ENCODE measurements around the gene TUBGCP2. TPM values are rescaled to one million over a fixed set of nuclear protein-coding genes. Genes with fewer than 3 reads are reported as not detected.

Gene TUBGCP2
- total RNA-seq, 1 experiment from 2014 or later, result 21.4 TPM

DNA sequence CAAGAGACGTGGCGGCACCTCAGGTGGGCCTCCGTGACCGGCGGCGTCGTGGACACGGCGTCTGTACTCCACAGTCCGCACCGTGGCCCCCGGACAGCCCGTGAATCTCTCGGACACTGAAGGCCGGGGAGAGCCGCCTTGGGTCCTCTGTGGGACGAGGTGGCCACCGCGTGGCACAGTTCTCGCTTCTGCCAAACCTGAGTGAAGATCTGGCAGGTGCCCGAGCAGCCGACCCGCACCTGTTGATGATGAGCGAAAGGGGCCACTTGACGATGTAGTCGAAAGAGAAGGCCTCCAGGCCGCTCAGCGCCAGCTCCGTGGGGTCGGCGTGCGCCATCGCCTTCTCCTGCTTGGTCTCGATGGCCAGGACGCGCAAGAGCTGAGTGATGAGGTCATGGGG, 23.5 kb downstream of the TUBGCP2 start:
- Histone ChIP-seq H3K9me2 (replicated peaks; ENCODE audit: insufficient read depth, low read length) (no peaks in the 10 kb centered on the region), H3K4me3 (ENCODE audit: low read length) (no peak overlapping the region), H3K27ac (ENCODE audit: low read length) (no peak overlapping the region), H3K36me3 (ENCODE audit: insufficient read depth, low read length) (no peaks in the 10 kb centered on the region), H3K79me2 (ENCODE audit: low read length) (no peaks in the 10 kb centered on the region), H3K4me1 (ENCODE audit: low read length) (no peaks in the 10 kb centered on the region), H3K27me3 (ENCODE audit: low read length) (no peaks in the 10 kb centered on the region), H4K20me1 (ENCODE audit: insufficient read depth, low read depth, low read length) (no peaks in the 10 kb centered on the region), H3K9me3 (ENCODE audit: low read length) (no peaks in the 10 kb centered on the region), H2AFZ (ENCODE audit: low read length) (no peak overlapping the region), H3K9ac (ENCODE audit: low read length) (no peak overlapping the region), H3K4me2 (ENCODE audit: low read depth, low read length, poor library complexity, severe bottlenecking) (no peak overlapping the region)
- no peak for DNase-seq

- Histone ChIP-seq H3K4me3 (ENCODE audit: low read length) (no peak overlapping the region), H4K20me1 (ENCODE audit: insufficient read depth, low read depth, low read length) (no peaks in the 10 kb centered on the region)
Measured at GRCh38 chr10:133283931-133284330, 24.7 kb downstream of the TUBGCP2 start.

GRCh38 chr10:133282846-133283390, 25.8 kb downstream of the TUBGCP2 start:
- Histone ChIP-seq H3K4me1 (ENCODE audit: low read length) (no peaks in the 10 kb centered on the region), H3K36me3 (ENCODE audit: insufficient read depth, low read length) (no peaks in the 10 kb centered on the region), H3K9ac (ENCODE audit: low read length) (no peak overlapping the region), H2AFZ (ENCODE audit: low read length) (no peak overlapping the region), H3K4me3 (ENCODE audit: low read length) (no peak overlapping the region), H3K9me2 (replicated peaks; ENCODE audit: insufficient read depth, low read length) (no peaks in the 10 kb centered on the region), H3K79me2 (ENCODE audit: low read length) (no peaks in the 10 kb centered on the region), H3K9me3 (ENCODE audit: low read length) (no peaks in the 10 kb centered on the region), H3K4me2 (ENCODE audit: low read depth, low read length, poor library complexity, severe bottlenecking) (no peak overlapping the region), H3K27me3 (ENCODE audit: low read length) (no peaks in the 10 kb centered on the region), H4K20me1 (ENCODE audit: insufficient read depth, low read depth, low read length) (0 out of 2 replicates have a peak, but pooled peaks cover 5% of the 10 kb centered on the region), H3K27ac (ENCODE audit: low read length) (no peak overlapping the region)
- DNase-seq, result no peak

More at GRCh38 chr10:133283931-133284330, 24.7 kb downstream of the TUBGCP2 start:
- Histone ChIP-seq H3K27ac (ENCODE audit: low read length) (no peak overlapping the region), H3K9me3 (ENCODE audit: low read length) (no peaks in the 10 kb centered on the region), H2AFZ (ENCODE audit: low read length) (no peak overlapping the region), H3K79me2 (ENCODE audit: low read length) (no peaks in the 10 kb centered on the region), H3K27me3 (ENCODE audit: low read length) (no peaks in the 10 kb centered on the region), H3K4me1 (ENCODE audit: low read length) (no peaks in the 10 kb centered on the region), H3K9me2 (replicated peaks; ENCODE audit: insufficient read depth, low read length) (no peaks in the 10 kb centered on the region), H3K4me2 (ENCODE audit: low read depth, low read length, poor library complexity, severe bottlenecking) (no peak overlapping the region), H3K36me3 (ENCODE audit: insufficient read depth, low read length) (no peaks in the 10 kb centered on the region), H3K9ac (ENCODE audit: low read length) (no peak overlapping the region)
- no peak for DNase-seq

GRCh38 chr10:133281628-133282372, 26.9 kb downstream of the TUBGCP2 start:
- Histone ChIP-seq H3K27ac (ENCODE audit: low read length) (no peak overlapping the region), H3K27me3 (ENCODE audit: low read length) (no peaks in the 10 kb centered on the region), H3K79me2 (ENCODE audit: low read length) (no peaks in the 10 kb centered on the region), H3K9me3 (ENCODE audit: low read length) (no peaks in the 10 kb centered on the region), H3K36me3 (ENCODE audit: insufficient read depth, low read length) (no peaks in the 10 kb centered on the region), H3K9me2 (replicated peaks; ENCODE audit: insufficient read depth, low read length) (no peaks in the 10 kb centered on the region), H4K20me1 (ENCODE audit: insufficient read depth, low read depth, low read length) (0 out of 2 replicates have a peak, but pooled peaks cover 5% of the 10 kb centered on the region), H3K9ac (ENCODE audit: low read length) (no peak overlapping the region), H3K4me3 (ENCODE audit: low read length) (no peak overlapping the region), H3K4me1 (ENCODE audit: low read length) (peaks cover 2% of the 10 kb centered on the region; the same call in 1 of the 2 replicates), H2AFZ (ENCODE audit: low read length) (no peak overlapping the region), H3K4me2 (ENCODE audit: low read depth, low read length, poor library complexity, severe bottlenecking) (no peak overlapping the region)
- no peak for DNase-seq

DNA sequence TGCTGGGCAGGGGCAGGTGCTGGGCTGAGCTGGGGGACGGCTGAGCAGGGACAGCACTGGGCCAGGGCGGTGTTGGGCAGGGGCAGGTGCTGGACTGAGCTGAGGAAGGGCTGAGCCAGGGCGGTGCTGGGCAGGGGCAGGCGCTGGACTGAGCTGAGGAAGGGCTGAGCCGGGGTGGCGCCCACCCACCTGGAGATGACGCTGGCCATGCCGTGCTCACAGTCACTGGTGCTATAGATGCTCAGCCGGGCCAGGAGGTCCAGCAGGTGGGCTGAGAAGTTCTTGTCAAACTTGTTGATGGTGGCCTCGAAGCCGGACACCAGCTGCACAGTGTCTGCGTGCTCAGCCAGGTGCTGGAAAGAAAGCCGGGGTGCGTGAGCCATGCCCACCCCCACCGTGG, 27.6 kb downstream of the TUBGCP2 start:
- no peak for DNase-seq
- H4K20me1 ChIP-seq (ENCODE audit: insufficient read depth, low read depth, low read length), result peaks cover 10% of the 10 kb centered on the region; the same call in 1 of the 2 replicates
- H3K9ac ChIP-seq (ENCODE audit: low read length), result no peak overlapping the region
- H3K27ac ChIP-seq (ENCODE audit: low read length), result no peak overlapping the region
- no peaks in the 10 kb centered on the region for H3K9me3 ChIP-seq (ENCODE audit: low read length)
- H3K4me3 ChIP-seq (ENCODE audit: low read length), result no peak overlapping the region
- H3K4me1 ChIP-seq (ENCODE audit: low read length), result peaks cover 9% of the 10 kb centered on the region
- no peaks in the 10 kb centered on the region for H3K36me3 ChIP-seq (ENCODE audit: insufficient read depth, low read length)
- H3K9me2 ChIP-seq (replicated peaks; ENCODE audit: insufficient read depth, low read length), result no peaks in the 10 kb centered on the region
- no peak overlapping the region for H2AFZ ChIP-seq (ENCODE audit: low read length)
- H3K79me2 ChIP-seq (ENCODE audit: low read length), result no peaks in the 10 kb centered on the region
- no peaks in the 10 kb centered on the region for H3K27me3 ChIP-seq (ENCODE audit: low read length)
- H3K4me2 ChIP-seq (ENCODE audit: low read depth, low read length, poor library complexity, severe bottlenecking), result no peak overlapping the region

DNA sequence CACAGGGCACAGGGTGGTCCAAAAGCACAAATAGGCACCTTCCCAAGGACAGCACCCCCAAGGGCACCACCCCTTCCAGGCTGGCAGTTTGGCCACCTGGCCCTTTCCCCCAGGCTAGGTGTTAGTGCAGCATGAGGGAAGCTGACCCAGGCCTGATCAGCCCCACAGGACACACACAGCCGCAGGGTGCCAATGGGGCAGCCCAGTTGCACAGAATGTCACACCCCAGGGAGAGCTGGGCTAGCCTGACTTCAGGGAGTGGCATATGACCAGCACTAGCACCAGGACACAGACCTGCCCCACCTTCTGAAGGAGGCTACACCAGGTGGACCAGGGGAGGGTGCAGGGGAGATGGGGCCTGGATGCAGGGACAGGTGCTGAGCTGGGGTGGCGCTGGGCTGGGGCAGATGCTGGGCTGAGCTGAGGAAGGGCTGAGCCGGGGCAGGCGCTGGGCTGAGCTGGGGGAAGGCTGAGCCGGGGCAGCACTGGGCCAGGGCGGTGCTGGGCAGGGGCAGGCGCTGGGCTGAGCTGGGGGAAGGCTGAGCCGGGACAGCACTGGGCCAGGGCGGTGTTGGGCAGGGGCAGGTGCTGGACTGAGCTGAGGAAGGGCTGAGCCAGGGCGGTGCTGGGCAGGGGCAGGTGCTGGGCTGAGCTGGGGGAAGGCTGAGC, 28.1 kb downstream of the TUBGCP2 start:
- Histone ChIP-seq H3K9me2 (replicated peaks; ENCODE audit: insufficient read depth, low read length) (no peaks in the 10 kb centered on the region), H3K9me3 (ENCODE audit: low read length) (no peaks in the 10 kb centered on the region), H3K79me2 (ENCODE audit: low read length) (no peaks in the 10 kb centered on the region), H3K36me3 (ENCODE audit: insufficient read depth, low read length) (no peaks in the 10 kb centered on the region), H3K27ac (ENCODE audit: low read length) (no peak overlapping the region), H3K27me3 (ENCODE audit: low read length) (no peaks in the 10 kb centered on the region), H3K9ac (ENCODE audit: low read length) (no peak overlapping the region), H3K4me3 (ENCODE audit: low read length) (no peak overlapping the region), H3K4me2 (ENCODE audit: low read depth, low read length, poor library complexity, severe bottlenecking) (no peak overlapping the region), H2AFZ (ENCODE audit: low read length) (no peak overlapping the region), H4K20me1 (ENCODE audit: insufficient read depth, low read depth, low read length) (peaks cover 14% of the 10 kb centered on the region; the same call in 1 of the 2 replicates), H3K4me1 (ENCODE audit: low read length) (peaks cover 13% of the 10 kb centered on the region)
- DNase-seq, result no peak

DNA sequence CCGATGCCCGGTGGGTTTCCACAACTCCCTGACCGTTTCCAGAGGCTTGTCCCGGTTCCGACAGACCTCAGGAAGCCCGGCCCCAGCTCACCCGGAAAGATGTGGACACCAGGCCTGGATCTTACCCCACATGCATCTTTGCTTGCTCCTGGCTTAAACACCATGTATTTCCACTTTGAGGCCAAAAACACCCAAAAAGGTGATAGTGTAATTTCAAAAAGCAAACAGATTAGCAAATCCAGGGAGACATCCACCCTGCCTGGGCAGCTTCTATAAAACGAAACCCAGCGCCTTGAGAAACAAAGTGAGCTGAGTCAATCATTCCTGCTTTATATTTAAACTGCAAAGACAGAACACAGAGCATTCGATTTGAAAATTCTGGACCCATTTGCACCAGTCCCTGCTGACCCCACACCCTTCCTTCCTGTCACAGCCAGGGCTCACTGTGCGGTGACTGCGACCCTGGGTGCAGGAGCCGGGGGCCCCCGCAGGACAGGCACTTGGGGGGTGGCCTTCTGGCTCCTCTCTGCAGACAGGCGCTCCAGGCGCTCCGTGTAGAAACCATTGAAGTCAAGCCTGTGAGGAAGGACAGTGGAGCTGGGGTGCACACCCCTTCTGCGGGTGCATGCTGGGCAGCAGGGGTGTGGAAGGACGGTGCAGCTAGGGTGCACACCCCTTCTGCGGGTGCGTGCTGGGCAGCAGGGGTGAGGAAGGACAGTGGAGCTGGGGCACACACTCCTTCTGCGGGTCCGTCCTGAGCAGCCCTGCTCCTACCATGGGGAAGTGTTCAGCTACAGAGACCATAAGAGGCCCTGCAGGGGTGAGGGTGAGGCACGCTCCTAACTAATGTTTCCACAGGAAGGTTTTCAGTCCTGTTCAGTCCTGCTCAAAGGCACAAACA, 29.1 kb downstream of the TUBGCP2 start:
- Histone ChIP-seq H3K4me1 (ENCODE audit: low read length) (peaks cover 16% of the 10 kb centered on the region), H2AFZ (ENCODE audit: low read length) (no peak overlapping the region), H3K27ac (ENCODE audit: low read length) (no peak overlapping the region), H4K20me1 (ENCODE audit: insufficient read depth, low read depth, low read length) (peaks cover 21% of the 10 kb centered on the region; the same call in 1 of the 2 replicates), H3K36me3 (ENCODE audit: insufficient read depth, low read length) (no peaks in the 10 kb centered on the region), H3K9ac (ENCODE audit: low read length) (no peak overlapping the region), H3K4me2 (ENCODE audit: low read depth, low read length, poor library complexity, severe bottlenecking) (no peak overlapping the region), H3K79me2 (ENCODE audit: low read length) (no peaks in the 10 kb centered on the region), H3K9me3 (ENCODE audit: low read length) (no peaks in the 10 kb centered on the region), H3K27me3 (ENCODE audit: low read length) (no peaks in the 10 kb centered on the region), H3K4me3 (ENCODE audit: low read length) (no peak overlapping the region), H3K9me2 (replicated peaks; ENCODE audit: insufficient read depth, low read length) (no peaks in the 10 kb centered on the region)
- DNase-seq, result no peak
